ENCODE data around the gene SMKR1. TPM values are rescaled to one million over a fixed set of nuclear protein-coding genes. Genes with fewer than 3 reads are reported as not detected.
"Not testable (repeated sequence)": the region's sequence is repeated elsewhere in the genome, so short reads cannot be mapped to it uniquely, and the experiment has no call there.

SMKR1 gene
- polyA plus RNA-seq, 1 donor (not counting 4 experiments of a cell fraction or from before 2014, with no cell fraction given): 0.76 TPM

DNA sequence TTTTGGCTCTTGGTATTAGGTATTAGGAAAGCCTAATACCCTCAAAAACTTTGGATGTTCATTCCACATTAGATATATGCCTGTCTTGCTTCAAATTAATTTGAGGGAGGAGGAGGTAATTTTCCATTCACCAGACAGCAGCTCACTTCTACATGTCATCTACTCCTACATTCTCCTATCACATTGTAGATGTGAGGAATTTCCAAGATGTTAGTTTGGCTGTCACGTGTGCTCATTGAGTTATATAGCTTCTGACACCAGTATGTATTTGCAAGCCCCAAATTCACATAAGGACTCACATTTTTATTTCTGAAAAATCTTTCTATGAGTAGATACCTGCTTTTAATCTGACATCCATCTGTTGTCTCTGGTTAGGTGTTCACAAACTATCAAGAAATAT lies 22.5 kb upstream of the SMKR1 start:
- H3K9ac ChIP-seq (ENCODE audit: control insufficient read depth, extremely low read depth, insufficient read depth, low read length): no peak overlapping the region
- H2AFZ ChIP-seq (ENCODE audit: control insufficient read depth, low read length): no peak overlapping the region
- H3K4me3 ChIP-seq (ENCODE audit: control insufficient read depth in 2 of 3, extremely low read depth in 1 of 3, insufficient read depth in 2 of 3, low read depth in 1 of 3, low read length in 3 of 3): no peak overlapping the region
- no peaks in the 10 kb centered on the region for H3K27me3 ChIP-seq (ENCODE audit: control insufficient read depth, extremely low read depth, insufficient read depth, low read length)
- FAIRE-seq (no peak), DNase-seq (ENCODE audit: low read depth, low spot score) (no peak)
- dilution Hi-C loops (cut with MboI; ENCODE audit: extremely low pct_ligation_motif_present, low sequenced_read_pairs): no loop called here
- no peak overlapping the region for H3K27ac ChIP-seq (ENCODE audit: control insufficient read depth, insufficient read depth, low read length)
- no peaks in the 10 kb centered on the region for H3K9me3 ChIP-seq (ENCODE audit: control insufficient read depth, low read depth, low read length)
- H3K9me1 ChIP-seq (ENCODE audit: control insufficient read depth, extremely low read depth, insufficient read depth, low read length): no peaks in the 10 kb centered on the region
- H3K36me3 ChIP-seq (ENCODE audit: control insufficient read depth in 2 of 2, extremely low read depth in 1 of 2, insufficient read depth in 2 of 2, low read length in 2 of 2): peaks cover 3% of the 10 kb centered on the region in 2 experiments
- H3K4me2 ChIP-seq (ENCODE audit: control insufficient read depth, extremely low read depth, insufficient read depth, low read depth, low read length): no peak overlapping the region
- no peaks in the 10 kb centered on the region for H3K4me1 ChIP-seq (ENCODE audit: control insufficient read depth, extremely low read depth, insufficient read depth, low read length)
- H3K79me2 ChIP-seq (ENCODE audit: control insufficient read depth, insufficient read depth, low read length): no peaks in the 10 kb centered on the region
- no peaks in the 10 kb centered on the region for H4K20me1 ChIP-seq (ENCODE audit: control insufficient read depth, extremely low read depth, insufficient read depth, low read length)
- TF ChIP-seq EZH2 (IDR thresholded peaks at IDR 0.05; ENCODE audit: low read length): no peak
- TF ChIP-seq, protein P1, sequence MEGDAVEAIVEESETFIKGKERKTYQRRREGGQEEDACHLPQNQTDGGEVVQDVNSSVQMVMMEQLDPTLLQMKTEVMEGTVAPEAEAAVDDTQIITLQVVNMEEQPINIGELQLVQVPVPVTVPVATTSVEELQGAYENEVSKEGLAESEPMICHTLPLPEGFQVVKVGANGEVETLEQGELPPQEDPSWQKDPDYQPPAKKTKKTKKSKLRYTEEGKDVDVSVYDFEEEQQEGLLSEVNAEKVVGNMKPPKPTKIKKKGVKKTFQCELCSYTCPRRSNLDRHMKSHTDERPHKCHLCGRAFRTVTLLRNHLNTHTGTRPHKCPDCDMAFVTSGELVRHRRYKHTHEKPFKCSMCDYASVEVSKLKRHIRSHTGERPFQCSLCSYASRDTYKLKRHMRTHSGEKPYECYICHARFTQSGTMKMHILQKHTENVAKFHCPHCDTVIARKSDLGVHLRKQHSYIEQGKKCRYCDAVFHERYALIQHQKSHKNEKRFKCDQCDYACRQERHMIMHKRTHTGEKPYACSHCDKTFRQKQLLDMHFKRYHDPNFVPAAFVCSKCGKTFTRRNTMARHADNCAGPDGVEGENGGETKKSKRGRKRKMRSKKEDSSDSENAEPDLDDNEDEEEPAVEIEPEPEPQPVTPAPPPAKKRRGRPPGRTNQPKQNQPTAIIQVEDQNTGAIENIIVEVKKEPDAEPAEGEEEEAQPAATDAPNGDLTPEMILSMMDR (optimal IDR thresholded peaks at IDR 0.05 in 1 of 3, IDR thresholded peaks at IDR 0.05 in 1 of 3, conservative IDR thresholded peaks at IDR 0.05 in 1 of 3; ENCODE audit: extremely low read depth in 1 of 3, insufficient read depth in 2 of 3, low read length in 3 of 3): no peak

DNA sequence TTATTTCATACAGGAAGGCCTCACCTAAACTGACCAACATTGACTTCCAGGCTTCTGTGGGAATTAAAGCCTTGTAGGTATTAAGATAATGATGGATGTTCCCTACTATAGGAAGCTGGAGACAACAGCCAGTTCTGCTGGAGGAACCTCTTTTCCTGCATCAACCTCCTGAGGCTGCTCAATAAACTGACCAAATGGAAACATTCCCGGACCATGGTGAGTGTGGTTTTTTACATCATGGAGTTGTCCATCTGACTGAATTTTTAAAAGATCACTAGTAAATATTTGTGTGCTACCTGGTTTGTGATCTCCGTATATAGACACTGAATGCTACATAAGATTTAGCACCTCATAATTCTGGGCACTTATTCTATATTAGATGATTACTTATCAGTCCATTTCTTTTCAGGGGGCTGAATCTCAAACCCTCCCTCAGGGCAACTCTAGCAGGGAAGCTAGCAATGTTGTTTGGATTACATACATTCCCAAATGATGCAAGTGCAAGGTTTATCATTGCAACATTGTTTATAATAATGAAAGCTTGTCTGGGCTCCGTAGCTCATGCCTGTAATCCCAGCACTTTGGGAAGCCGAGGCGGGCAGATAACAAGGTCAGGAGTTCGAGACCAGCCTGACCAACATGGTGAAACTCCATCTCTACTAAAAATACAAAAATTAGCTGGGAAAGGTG lies 21.5 kb upstream of the SMKR1 start:
- Histone ChIP-seq H3K27ac (ENCODE audit: control insufficient read depth, insufficient read depth, low read length) (no peak overlapping the region), H3K4me2 (ENCODE audit: control insufficient read depth, extremely low read depth, insufficient read depth, low read depth, low read length) (no peak overlapping the region), H4K20me1 (ENCODE audit: control insufficient read depth, extremely low read depth, insufficient read depth, low read length) (no peaks in the 10 kb centered on the region), H3K9me1 (ENCODE audit: control insufficient read depth, extremely low read depth, insufficient read depth, low read length) (no peaks in the 10 kb centered on the region), H3K9me3 (ENCODE audit: control insufficient read depth, low read depth, low read length) (no peaks in the 10 kb centered on the region), H3K79me2 (ENCODE audit: control insufficient read depth, insufficient read depth, low read length) (no peaks in the 10 kb centered on the region), H3K4me1 (ENCODE audit: control insufficient read depth, extremely low read depth, insufficient read depth, low read length) (no peaks in the 10 kb centered on the region), H3K4me3 (ENCODE audit: control insufficient read depth in 2 of 3, extremely low read depth in 1 of 3, insufficient read depth in 2 of 3, low read depth in 1 of 3, low read length in 3 of 3) (no peak overlapping the region), H2AFZ (ENCODE audit: control insufficient read depth, low read length) (no peak overlapping the region), H3K36me3 (ENCODE audit: control insufficient read depth in 2 of 2, extremely low read depth in 1 of 2, insufficient read depth in 2 of 2, low read length in 2 of 2) (peaks cover 3 to 9% of the 10 kb centered on the region in 2 experiments), H3K9ac (ENCODE audit: control insufficient read depth, extremely low read depth, insufficient read depth, low read length) (no peak overlapping the region), H3K27me3 (ENCODE audit: control insufficient read depth, extremely low read depth, insufficient read depth, low read length) (no peaks in the 10 kb centered on the region)
- FAIRE-seq: no peak
- dilution Hi-C loops (cut with MboI; ENCODE audit: extremely low pct_ligation_motif_present, low sequenced_read_pairs): no loop called here
- TF ChIP-seq EZH2 (IDR thresholded peaks at IDR 0.05; ENCODE audit: low read length): no peak
- TF ChIP-seq, protein P1 (optimal IDR thresholded peaks at IDR 0.05 in 1 of 3, IDR thresholded peaks at IDR 0.05 in 1 of 3, conservative IDR thresholded peaks at IDR 0.05 in 1 of 3; ENCODE audit: extremely low read depth in 1 of 3, insufficient read depth in 2 of 3, low read length in 3 of 3): no peak
- no peak for DNase-seq (ENCODE audit: low read depth, low spot score)

DNA sequence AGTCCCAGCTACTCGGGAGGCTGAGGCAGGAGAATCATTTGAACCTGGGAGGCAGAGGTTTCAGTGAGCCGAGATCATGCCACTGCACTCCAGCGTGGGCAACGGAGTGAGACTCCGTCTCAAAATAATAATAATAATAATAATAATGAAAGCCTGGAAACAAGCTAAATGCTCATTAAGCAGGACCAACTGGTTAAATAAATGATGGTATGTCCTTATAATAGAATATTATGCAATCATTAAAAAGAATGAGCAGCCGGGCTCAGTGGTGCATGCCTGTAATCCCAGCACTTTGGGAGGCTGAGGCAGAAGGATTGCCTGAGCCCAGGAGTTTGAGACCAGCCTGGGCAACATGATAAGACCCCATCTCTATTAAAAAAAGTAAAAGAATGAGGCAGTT lies 21.0 kb upstream of the SMKR1 start:
- H2AFZ ChIP-seq (ENCODE audit: control insufficient read depth, low read length); H3K9me3 ChIP-seq (ENCODE audit: control insufficient read depth, low read depth, low read length); FAIRE-seq; H3K79me2 ChIP-seq (ENCODE audit: control insufficient read depth, insufficient read depth, low read length); H4K20me1 ChIP-seq (ENCODE audit: control insufficient read depth, extremely low read depth, insufficient read depth, low read length); H3K27ac ChIP-seq (ENCODE audit: control insufficient read depth, insufficient read depth, low read length); dilution Hi-C loops (cut with MboI; ENCODE audit: extremely low pct_ligation_motif_present, low sequenced_read_pairs); H3K4me2 ChIP-seq (ENCODE audit: control insufficient read depth, extremely low read depth, insufficient read depth, low read depth, low read length); H3K9me1 ChIP-seq (ENCODE audit: control insufficient read depth, extremely low read depth, insufficient read depth, low read length); H3K4me1 ChIP-seq (ENCODE audit: control insufficient read depth, extremely low read depth, insufficient read depth, low read length); H3K9ac ChIP-seq (ENCODE audit: control insufficient read depth, extremely low read depth, insufficient read depth, low read length); H3K4me3 ChIP-seq (ENCODE audit: control insufficient read depth in 2 of 3, extremely low read depth in 1 of 3, insufficient read depth in 2 of 3, low read depth in 1 of 3, low read length in 3 of 3); H3K27me3 ChIP-seq (ENCODE audit: control insufficient read depth, extremely low read depth, insufficient read depth, low read length); DNase-seq (ENCODE audit: low read depth, low spot score): not testable (repeated sequence)
- peaks cover 3 to 11% of the 10 kb centered on the region in 2 experiments for H3K36me3 ChIP-seq (ENCODE audit: control insufficient read depth in 2 of 2, extremely low read depth in 1 of 2, insufficient read depth in 2 of 2, low read length in 2 of 2)

Data from keratinocyte (primary cell).